Midbrain (tissue), 1 donor: Measurements from ENCODE around the gene CTBP2.

Experiments
- DNase-seq: peaks from one replicate; lab custom pipeline; 2025; lab: John Stamatoyannopoulos, UW

The CTBP2 gene

DNA sequence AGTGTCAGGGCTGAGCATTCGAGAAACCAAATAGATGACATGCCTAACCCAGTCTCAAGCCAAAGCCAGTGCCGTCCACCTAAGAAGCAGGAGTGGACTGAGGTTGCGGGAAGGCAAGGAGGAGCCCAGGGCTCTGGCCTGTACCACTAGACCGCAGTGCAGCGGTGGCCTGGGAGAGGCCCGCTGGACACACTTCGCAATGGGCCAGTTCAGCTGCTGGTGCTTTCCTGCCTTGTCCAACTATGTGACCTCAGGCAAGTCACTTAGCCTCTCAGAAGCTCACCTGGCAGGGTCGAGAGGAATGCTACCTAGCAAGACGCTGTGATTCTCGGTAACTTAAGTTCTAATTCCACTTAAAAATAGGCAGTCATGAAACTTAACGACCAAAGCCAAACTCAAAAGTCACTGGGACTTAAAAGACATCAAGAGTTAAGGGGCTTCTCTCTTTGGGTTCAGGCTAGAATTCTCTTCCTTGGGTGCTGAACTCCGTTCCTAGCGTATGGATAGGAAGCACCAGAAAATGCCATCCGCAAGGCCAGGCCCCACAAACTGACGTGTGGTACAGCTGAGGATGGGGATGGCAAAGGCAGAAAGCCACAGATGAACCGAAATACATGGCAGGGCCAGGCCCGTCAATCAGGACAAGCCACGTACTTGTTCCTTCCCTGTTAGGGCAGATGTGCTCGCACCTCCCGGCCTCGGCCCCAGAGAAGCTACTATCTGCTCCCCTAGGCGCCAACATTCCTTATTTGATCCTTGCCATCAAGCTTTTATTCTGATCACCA, 34.2 kb downstream of the CTBP2 start:
- DNase-seq: no peak

DNA sequence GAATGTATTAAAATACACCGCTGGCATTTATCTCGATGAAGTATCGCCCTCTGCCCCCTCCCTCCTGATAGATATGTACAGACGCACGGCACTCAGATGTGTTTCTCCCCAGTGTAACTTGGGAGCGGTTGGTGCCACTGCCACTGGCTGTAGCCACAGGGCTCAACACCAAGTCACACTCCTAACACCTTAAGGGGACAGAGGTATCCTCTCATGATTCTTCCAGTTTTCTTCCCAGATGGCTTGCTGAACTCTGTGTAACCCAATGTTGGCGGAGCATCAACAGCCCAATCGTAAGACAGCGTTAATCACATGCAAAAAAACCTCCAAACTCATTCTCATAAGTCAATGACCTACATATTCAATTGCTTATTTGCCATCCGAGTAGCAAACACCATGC, 35.5 kb downstream of the CTBP2 start:
- DNase-seq: no peak

DNA sequence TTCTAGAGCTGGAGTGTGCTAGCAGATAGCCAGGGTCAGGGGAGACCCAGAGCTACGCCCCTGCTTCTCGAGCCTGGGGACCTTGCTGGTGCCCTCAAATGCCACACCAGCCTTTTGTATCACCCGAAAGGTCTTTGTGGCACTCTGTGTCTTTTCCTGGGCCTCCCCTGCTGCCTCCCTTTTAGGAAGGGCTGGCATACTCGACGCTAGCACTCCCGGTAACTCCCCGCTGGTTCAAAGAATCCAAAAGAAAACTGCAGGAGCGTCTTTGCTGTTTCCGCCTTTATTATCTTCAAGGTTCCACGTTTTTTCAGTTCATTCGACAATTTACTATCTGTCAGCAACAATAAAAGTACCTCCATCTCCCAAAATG, 36.3 kb downstream of the CTBP2 start:
- DNase-seq: no peak

DNA sequence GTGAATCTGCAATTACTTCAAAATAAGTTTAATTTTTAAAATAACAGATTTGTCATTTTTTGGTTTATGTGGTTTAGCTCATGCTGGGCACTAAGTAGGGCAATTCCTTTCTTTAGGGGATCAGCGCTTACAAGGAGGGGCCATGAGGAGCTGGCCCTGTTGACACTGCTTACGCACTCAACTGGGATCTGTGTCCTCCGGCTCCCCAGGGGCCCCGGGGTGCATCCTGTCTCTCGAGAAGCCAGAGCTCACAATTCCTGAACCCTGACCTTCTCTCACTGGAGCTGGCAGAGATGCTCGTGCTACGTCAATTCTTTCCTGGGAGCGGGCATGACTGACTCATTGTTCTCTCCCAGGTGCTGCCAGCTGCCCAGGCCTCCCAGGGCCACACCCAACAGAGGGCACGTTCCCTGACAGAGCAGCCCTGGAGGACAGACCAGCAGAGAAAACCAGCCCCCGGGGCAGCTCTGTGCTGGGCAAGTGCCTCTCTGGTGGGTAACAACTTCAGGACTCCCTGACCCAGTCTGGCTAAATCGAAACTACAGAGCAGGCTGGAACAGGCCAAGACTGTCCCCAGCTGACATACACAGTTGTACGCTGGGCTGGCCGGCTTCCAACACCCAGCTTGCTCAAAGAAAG, 36.8 kb downstream of the CTBP2 start:
- peak; percentile 71 for DNase-seq

DNA sequence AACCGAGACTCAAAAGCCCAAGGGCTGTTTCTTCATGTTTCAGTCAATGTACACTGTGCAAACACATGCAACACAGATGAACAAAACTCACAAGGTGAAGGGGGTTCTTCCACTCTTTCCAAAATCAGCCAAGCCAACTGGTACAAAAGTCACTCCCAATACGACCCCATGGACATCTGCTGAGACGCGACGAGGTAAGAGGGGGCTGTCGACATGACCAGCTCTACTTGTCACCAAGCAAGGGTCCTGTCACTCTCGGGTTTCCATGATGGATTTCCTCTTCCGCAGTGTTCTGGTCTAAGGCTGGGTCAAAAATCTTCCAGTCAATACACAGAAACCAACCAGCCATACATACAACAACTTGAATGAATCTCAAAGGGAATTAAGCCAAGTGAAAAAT, 37.8 kb downstream of the CTBP2 start:
- DNase-seq: no peak

DNA sequence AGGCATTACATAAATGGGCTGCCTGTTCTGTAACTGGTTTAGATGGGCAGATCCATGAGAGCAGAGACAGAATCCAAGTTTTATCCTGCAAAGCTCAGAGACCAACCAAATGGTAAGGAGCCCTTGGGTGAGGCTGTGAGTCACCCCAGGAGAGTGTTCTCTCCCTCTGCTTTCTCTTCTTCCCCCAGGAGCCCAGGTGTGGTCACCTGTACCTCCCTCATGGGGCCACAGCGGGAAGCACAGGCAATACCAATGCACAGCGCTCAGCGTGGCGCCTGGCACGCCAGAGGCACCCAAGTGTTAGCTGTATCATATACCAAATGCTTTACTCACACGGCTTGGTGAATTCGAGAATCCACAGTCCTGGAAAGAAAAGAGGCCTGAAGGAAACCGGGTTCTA, 39.4 kb downstream of the CTBP2 start:
- no peak for DNase-seq

DNA sequence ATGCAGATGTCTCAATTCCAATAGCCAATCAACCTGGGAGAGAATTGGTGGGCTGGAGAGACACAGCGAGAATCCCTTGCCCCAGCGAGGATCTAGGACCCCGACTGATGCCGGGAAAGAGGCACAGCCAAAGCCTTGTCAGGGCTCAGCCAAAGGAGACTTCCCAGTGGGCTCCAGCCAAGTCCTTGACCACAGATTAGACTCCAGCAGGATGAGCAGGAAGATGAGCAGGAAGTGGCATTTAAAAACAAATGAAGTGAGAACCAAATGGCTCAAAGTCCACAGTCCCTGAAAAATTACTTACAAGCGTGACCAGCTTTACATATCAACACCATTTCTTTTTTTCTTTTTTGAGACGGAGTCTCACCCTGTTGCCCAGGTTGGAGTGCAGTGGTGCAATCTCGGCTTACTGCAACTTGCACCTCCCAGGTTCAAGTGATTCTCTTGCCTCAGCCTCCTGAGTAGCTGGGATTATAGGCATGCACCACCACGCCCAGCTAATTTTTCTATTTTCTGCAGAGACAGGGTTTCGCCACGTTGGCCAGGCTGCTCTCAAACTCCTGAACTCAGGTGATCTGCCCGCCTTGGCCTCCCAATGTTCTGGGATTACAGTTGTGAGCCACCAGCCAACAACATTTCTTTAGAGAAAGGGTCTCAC, 40.2 kb downstream of the CTBP2 start:
- no peak for DNase-seq

DNA sequence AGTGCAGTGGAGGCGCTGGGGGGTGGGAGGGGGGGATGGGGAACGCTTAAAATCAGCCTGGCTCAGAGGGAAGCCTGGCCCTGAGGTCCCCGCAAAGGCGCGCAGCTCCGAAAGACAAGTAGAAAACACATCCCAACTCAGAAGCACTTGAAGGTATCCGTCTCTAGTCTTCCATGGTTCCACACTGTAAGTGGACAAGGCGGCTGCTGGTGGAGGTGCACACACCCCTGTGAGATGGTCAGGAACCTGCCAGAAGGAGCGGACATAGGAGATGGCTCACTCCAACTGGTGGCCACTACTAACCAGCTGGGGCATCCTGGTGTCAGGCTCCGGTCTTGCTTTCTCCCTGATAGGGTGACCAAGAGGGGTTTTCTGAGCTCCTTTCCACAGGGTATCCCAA, 41.7 kb downstream of the CTBP2 start:
- DNase-seq: no peak

DNA sequence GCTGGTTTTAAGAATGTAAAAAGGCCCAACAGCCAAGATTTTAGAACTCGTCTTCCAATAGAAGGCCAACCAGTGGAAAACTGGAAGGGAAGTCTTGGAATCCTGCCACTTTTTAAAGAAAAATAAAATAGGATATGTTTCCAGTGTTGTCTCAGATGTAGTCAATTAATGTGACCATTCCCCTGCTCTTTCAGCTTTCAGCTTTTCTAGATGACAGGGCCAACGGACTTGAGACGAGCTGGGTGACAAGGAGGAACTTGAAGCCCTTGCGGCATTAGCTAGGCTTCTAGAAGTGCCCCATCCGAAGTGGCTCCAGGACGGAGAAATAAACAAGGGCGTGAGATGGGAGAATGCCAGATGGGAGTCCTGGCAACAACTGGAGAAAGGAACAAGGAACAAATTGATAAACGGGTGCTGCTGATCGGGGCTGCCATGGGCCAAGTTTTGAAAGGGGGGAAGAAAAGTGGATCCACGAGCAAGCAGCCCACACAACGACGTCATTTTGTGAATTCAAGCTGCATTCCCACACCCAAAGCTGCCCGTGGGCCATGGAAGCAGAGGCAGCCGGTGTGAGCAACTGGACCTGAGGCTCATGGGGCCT, 42.3 kb downstream of the CTBP2 start:
- DNase-seq: peak; percentile 54

DNA sequence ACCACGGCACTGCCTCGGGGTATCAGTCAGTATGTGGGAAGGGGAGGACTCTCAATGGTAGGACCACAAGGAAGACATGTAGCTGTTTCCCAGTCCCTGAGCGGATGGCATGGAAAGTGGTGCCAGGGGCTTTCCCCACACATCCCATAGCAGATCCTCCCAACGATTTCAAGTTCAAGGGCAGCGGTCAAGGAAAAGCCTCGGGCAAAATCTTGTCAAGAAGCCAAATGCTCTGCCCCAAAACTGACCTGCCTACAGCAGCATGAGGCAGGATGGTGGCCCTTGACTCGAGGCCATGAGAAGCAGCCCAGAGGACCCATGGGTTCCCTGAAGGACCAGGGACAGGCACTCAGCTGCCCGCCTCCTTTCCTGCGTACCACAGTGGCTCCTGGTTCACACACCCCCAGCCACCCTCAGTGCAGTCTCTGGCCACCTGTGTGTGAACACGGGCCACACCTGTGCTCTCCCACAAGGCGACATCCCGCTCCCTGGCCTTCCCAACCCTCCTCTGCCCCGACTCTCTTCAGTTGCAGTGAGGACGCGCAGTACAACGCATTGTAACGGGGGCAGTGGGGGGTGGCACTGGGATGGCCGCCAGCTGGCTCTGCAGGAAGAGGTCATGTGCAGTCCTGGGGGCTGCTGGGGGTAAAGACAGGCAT, 43.6 kb downstream of the CTBP2 start:
- DNase-seq: no peak

DNA sequence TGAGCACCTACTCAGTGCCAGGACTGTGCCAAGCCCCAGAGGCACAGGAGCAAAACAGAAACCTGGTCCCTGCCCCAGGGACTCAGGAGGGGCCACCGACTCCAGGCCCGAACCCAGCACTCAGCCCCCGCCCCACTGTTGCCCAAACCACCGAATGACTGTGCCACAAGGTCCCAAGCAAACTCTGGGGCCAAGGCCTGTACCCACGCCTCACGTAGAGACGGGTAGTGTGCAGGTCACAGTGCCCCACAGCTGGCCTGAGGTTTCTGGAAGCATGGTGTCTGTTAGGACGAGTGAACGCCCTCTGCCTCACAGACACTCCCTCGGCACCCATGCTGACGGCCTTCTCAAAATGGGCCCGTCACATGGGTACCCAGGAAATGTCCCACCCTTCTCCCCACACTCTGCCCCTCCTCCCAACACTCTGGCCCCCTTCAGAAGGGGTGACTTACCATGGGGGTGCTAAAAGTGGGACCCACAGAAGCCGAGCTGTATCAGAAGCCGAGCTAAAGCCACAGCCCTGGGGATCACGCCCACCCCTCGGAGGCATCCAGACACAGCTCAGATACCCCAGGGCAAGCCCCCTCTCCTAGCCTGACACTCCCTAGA, 44.2 kb downstream of the CTBP2 start:
- no peak for DNase-seq

DNA sequence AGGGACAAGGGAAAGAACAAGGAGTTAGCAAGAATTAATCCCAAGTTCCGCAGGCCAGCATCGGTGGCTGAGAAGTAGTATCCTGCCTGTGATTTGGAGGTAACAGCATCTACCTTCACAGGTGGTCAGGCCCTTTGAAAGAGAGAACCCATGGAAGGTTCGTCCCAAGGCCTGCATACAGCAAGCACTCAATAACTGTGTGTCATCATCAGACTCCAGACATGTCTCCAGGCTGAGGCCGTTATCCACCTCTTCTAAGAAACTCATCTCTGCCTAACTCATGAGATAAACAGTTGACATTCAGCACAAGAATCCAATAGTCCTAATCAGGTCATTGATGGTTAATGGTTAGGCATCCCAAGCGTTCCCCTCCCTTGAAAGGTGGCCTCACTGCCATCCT, 45.0 kb downstream of the CTBP2 start:
- no peak for DNase-seq

DNA sequence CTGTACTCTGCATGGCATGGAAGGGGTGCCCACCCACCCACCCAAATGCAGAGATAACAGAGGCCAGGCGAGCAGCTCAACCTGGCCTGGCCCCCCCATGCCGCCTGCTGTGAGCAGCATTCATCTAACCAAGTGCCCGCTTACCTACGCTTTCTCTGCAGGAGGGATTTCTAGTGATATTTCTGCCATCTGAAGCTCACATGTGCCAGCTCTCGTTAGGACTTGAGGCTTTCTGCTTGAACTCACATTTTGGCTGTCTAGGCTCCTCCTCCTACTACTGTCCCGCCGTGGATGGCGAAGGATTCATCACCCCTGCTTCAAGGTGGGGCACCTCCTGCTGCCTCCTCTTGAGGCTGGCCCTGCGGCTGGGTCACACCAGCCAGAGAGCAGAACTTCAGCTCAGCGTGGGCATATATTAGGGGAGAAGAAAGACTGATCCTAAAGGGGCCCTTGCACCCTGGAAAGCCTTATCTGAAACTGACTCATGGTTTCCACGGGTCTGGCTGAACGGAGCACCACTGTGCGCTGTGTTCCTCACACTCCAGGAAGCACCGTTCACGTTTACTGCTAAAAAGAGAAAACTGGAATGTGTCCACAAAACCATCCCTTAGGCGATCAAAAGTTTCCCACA, 45.5 kb downstream of the CTBP2 start:
- DNase-seq: no peak

DNA sequence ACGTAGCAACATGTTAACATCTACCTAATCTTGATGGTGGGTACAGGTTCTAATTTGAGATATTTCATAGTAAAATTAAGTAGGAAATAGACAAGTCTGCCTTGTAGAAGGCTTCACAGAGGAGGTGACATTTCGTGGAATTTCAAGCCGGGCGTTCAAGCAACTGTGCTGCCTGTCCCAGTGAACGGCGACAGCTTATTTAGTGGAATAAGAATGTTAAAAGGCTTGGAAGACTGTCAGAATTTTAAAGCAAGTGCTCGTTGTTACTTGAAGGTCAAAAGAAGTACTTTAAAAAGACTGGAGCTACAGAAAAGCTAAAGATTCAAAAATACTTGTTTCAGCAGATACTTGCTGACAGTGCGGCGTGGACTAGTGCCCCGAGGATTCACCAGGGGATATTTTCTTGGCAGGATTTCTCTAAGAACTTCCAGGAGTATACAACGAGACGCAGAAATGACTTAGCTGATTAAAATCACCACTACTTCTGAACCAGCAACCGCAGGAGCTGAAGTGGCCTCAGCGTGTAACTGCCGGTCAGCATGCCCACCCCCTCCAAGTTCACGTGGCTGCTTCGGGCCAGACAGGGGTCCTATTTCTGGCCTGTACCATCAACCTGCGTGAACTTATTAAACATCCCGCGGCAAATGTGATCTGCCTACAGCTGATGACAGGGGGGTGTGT, 46.5 kb downstream of the CTBP2 start:
- DNase-seq: no peak

DNA sequence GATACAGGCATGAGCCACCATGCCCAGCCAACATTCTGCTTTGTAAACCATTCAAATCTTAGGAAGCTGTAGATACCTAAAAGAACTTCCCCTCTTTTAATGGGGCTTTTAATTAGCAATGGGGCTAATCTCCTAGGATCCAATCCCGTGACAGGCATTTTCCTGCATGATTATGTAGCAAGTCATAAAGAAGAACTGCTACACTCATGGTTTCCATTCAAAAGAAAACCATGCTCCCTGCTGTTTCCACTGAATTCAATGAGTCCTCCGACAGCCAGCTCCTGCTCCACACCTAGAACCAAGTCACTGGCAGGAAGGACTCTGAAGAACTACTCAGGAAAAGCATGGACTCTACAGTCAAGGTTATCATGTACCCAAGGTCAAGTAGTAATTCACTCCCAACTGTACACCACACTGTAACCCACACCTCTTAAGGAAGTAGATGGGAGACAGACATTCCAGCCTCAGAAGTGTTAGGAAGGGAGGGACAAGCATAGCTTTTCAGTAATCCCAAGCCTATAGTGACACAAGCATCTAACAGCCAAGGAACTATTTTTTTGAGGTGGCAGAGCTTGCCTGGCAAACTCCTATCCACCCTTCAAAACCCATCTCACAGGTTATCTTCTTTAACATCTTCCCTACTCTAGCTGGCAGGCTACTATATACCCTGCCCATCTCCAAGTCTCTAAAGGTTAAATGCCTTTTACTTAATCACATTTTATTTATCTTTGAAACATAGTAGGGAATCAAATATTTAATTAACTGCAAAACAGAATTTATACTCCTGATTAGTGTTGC, 47.5 kb downstream of the CTBP2 start:
- DNase-seq: no peak

DNA sequence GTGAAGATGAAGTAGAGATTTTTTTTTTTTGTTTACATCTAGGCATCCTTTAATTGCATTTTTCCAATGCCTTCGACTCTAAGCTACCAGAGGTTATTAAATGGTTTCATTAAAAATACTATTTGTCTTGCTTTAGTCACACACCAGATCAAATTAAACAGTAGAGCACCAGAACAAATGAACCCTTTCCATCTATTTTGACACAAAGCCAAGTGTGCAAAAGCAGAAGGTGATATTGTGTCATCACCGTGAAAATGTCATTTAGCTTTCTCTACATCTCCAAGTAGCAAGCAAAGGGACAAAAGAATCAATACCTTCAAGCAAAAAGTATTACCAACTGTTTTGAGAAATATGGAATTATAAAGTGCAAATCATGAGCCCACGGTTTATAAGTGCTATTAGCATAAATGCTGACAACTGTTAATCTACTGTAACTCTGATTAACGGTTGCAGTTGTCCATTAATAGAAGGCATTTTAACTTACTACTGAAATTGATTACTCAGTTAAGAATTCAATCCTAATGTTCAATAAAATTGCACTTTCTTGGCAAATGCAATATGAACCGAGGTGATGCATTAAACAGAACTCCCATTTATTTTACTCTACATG, 49.1 kb downstream of the CTBP2 start:
- no peak for DNase-seq

DNA sequence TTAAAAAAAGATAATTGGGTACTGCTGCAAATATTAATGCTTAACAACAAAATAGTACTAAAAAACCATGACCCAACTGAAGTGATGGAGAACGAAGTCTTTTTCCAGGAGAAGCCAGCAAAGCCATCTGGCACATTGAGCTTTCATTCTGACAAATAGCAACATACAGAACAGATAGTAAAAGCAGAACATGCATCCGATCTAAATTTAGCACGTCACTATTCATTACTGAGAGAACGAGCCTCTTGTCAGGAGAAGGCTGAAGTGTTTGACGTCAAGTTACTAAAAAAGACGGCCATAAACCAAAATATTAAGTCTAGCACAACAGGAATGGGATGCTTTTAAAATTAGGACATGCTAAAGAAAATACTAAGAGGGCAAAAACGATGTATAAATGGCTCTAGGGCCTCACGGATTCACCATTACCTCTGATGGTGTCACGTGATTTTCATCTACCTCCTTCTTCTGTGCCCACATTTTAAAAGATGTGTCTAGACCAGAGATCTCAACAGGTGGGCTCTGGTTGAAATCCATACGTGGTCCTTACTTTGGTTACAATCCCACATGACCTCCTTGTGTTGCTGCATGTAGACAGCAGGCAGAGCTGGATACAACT, 52.3 kb downstream of the CTBP2 start:
- no peak for DNase-seq

DNA sequence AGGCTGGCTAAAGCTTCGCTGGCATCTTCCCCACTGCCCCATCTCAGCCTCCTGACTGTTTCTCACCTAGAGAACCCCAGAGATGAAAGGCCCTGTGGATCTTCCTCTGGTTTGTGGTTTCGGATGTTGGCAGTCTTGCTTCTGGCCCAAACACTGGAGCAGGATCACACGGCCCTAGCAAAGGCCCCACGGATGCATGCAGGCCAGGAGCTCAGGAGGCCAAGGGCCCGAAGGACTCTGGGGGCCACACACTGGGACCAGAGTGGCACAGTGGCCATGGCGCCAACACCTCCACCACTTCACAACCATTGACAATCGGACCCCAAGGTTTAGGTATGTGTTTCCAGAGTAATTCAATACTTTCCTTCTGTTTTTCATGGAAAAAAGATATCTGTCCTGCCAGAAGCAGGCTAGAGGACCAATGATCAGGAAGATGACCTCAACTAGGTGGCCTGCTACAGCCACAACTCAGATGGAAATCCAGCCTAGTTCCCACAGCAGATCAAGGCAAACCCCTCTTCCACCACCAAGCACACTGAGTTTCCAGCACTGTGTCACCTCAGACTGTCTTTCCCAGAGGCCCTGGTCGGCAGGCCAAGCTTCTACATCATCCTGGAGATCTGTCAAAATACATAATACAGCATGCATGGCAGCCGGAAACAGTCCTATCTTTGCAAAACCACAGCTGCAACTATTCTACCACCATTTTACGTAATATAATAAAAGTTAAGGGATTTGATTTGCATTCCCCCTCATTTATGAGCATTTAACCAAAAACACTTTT, 53.0 kb downstream of the CTBP2 start:
- no peak for DNase-seq
